GM18519 (cell line): ENCODE measurements around the gene DDX56.

ENCODE experiments used
- ATAC-seq: cut with Tn5 transposase; IDR thresholded peaks from one replicate; pipeline ENCODE4 v1.9.1; 2021; ENCODE audit warnings: mild to moderate bottlenecking, moderate library complexity; ENCODE audit not compliant: unreplicated experiment, low FRiP score

DDX56 gene

GRCh38 chr7:44573464-44574286 is at the start of gene DDX56:
TSS of gene DDX56 (minus strand) at chr7:44573908. CDS start at chr7:44573895, 13 bp downstream.
- peak; percentile 85 for ATAC-seq

GRCh38 chr7:44622342-44623151 is 48.8 kb upstream of the DDX56 start:
- ATAC-seq, result no peak

GRCh38 chr7:44621750-44622103 is 48.0 kb upstream of the DDX56 start:
- ATAC-seq, result no peak

- ATAC-seq, result no peak
These were observed 47.5 kb upstream of the DDX56 start for GRCh38 chr7:44621034-44621749.

- no peak for ATAC-seq
These were observed 45.0 kb upstream of the DDX56 start for GRCh38 chr7:44618753-44619152.

GRCh38 chr7:44618045-44618444 is 44.3 kb upstream of the DDX56 start:
- no peak for ATAC-seq

GRCh38 chr7:44617225-44617890 is 43.6 kb upstream of the DDX56 start:
- ATAC-seq, result peak; percentile 48

- no peak for ATAC-seq
These were observed 42.8 kb upstream of the DDX56 start for GRCh38 chr7:44616545-44616944.

- ATAC-seq, result no peak
These were observed 42.1 kb upstream of the DDX56 start for GRCh38 chr7:44615793-44616192.

- no peak for ATAC-seq
These were observed 41.5 kb upstream of the DDX56 start for GRCh38 chr7:44615149-44615611.

- ATAC-seq, result no peak
These were observed 36.1 kb upstream of the DDX56 start for GRCh38 chr7:44609829-44610228.

- no peak for ATAC-seq
These were observed 35.4 kb upstream of the DDX56 start for GRCh38 chr7:44608916-44609648.

- no peak for ATAC-seq
These were observed 33.7 kb upstream of the DDX56 start for GRCh38 chr7:44607141-44608068.

- peak; percentile 83 for ATAC-seq
These were observed 32.8 kb upstream of the DDX56 start, which contains the start of gene OGDH for GRCh38 chr7:44606341-44607140. TSS of gene OGDH (plus strand) at chr7:44606627. CDS start at chr7:44624344, 17,717 bp downstream.

GRCh38 chr7:44604941-44605340 is 31.2 kb upstream of the DDX56 start:
- no peak for ATAC-seq

GRCh38 chr7:44603193-44603592 is 29.5 kb upstream of the DDX56 start:
- no peak for ATAC-seq

- no peak for ATAC-seq
These were observed 28.8 kb upstream of the DDX56 start for GRCh38 chr7:44602576-44602910.

- no peak for ATAC-seq
These were observed 25.5 kb upstream of the DDX56 start for GRCh38 chr7:44599222-44599621.
